CD4-positive, alpha-beta T cell treated with Interleukin-2 at 100 ng/mL for 4 hours (primary cell): Measurements from ENCODE around the gene MTMR8.

Experiments
- DNase-seq: peaks from one replicate; pipeline ENCODE4 v3.0.0-alpha.2; 2020; ENCODE audit warnings: low spot score

The MTMR8 gene

DNA sequence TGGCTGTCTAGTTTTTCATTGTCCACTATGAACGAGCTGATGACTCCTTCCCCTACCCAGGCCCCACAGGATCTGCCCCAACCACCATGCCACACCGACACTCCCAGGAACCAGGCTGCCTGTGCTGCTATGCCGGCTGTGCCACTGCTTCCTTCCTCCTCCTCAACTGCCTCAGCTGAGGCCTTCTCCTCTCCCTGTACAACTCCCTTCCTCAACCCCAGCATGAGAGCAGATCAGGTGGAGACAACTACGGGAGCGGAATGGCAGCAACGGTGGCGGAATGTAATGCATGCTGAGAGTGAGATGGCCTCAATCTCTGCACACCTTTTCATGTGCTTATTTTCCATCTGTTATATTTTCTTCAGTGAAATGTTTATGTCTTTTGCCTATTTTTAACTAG, 88.5 kb downstream of the MTMR8 start:
- no peak for DNase-seq

DNA sequence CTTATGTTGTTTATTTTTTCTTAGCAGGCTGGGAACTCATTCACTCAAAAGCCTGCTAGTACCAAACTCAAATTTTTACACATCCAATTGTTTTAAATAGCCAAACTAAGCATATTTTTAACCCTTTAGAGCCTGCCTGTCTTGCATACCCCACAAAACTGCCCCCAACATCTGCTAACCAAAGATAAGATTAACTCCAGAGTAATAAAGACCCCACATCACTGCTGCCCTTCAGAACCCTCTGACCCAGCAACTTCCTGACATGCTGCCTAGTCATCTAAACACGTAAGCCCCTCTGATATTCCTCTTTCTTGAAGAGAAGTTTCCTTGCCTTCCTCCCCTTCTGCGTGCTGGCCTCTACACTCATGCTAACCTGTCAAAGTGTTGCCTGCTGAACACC, 104.1 kb downstream of the MTMR8 start:
- no peak for DNase-seq

DNA sequence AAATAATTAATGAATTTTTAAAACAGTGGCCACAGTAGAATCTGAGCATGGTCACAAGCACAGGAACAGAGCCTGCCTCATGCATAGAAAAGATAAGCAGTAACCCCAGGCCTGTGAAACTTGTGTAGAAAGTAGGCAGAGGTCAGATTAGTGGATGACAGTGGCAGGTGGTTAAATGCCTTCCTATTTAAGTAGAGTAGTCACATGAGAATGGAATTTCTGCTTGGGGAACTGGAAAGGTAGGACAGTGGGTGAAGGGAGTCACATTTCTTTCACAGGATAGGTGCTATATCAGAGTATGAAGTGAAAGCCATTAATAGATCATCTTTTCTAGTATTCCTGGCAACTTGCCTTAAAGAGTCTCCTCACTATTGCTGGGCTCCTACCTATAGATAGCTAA, 130.0 kb downstream of the MTMR8 start:
- DNase-seq: no peak

DNA sequence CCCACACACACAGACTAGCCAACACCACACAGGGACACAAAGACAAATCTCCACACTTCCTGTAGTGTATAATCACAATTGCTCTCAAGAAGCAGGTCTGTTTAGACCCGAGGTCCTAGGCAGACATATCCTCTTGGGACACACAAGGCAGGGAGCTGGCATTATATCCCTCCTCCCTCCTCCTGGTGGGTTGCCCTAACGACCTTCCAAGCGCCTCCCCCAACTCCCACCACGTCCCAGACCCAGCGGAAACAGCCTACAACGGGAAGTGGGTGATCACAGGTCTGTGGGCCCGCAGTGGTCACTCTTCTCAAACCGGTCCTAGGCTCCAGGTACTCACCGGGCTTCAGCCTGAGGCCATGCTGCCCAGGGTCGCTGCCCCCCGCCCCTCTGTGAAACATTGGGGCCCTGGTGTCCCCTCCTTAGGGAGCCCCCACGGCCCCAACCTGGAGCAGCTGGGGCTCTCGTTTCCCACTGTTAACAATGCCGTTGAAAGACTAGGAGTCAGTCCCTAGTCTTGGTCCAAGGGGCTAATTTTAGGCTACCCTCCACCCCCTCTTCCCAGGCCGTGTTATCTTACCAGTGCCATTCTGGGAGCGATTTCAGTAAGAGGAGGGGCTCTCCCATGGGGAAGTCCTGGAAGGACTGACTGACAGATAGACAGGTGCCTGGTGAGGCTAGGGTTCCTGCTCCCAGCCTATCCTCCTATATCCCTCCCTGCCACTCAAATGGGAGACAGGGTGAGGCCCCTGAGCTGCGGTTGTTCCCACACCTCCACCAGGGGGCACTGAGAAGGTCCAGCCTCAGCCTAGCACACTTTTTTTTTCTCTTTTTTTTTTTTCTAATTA, 164.9 kb downstream of the MTMR8 start, which contains the start of gene ASB12:
Gene ASB12, minus strand, starts transcription at position 485 of the 848 bp plus-strand sequence. CDS start 4,957 bp downstream, outside the sequence.
- no peak for DNase-seq

GRCh38 chrX:64229154-64229553, 166.1 kb downstream of the MTMR8 start:
- no peak for DNase-seq
